ENCODE results near the gene NIN.

The NIN gene

GRCh38 chr14:50786751-50787464 is 44.1 kb downstream of the NIN start:
- Histone ChIP-seq H3K4me2 (ENCODE audit: insufficient read depth, low read length) (no peak overlapping the region), H3K4me1 (ENCODE audit: insufficient read depth, low read length) (no peaks in the 10 kb centered on the region), H3K9ac (ENCODE audit: low read depth, low read length) (no peak overlapping the region), H3K4me3 (ENCODE audit: low read depth in 1 of 2, low read length in 2 of 2) (no peak overlapping the region), H3K27ac (ENCODE audit: low read length) (no peak overlapping the region), H3K36me3 (ENCODE audit: insufficient read depth, low read length) (peaks cover 28% of the 10 kb centered on the region), H2AFZ (ENCODE audit: low read depth, low read length) (no peak overlapping the region), H3K27me3 (ENCODE audit: insufficient read depth, low read length, poor library complexity) (no peaks in the 10 kb centered on the region), H3K79me2 (ENCODE audit: insufficient read depth, low read length) (no peaks in the 10 kb centered on the region), H4K20me1 (ENCODE audit: insufficient read depth, low read length) (no peaks in the 10 kb centered on the region), H3K9me3 (ENCODE audit: insufficient read depth, low read length, severe bottlenecking) (no peaks in the 10 kb centered on the region)
- ATAC-seq (ENCODE audit: insufficient read depth, low read depth), result no peak
- TF ChIP-seq CTCF (IDR thresholded peaks at IDR 0.05; ENCODE audit: borderline replicate concordance, extremely low read depth, low read length, poor library complexity, severe bottlenecking) (no peak), EZH2 (IDR thresholded peaks at IDR 0.05; ENCODE audit: borderline replicate concordance, low read depth, low read length, severe bottlenecking) (no peak)
- DNase-seq, result no peak

- H3K36me3 ChIP-seq (ENCODE audit: insufficient read depth, low read length), result peaks cover 24% of the 10 kb centered on the region
- ATAC-seq (ENCODE audit: insufficient read depth, low read depth) (no peak), DNase-seq (no peak)
- H3K4me2 ChIP-seq (ENCODE audit: insufficient read depth, low read length), result no peak overlapping the region
- TF ChIP-seq EZH2 (IDR thresholded peaks at IDR 0.05; ENCODE audit: borderline replicate concordance, low read depth, low read length, severe bottlenecking), result no peak
- no peak for TF ChIP-seq CTCF (IDR thresholded peaks at IDR 0.05; ENCODE audit: borderline replicate concordance, extremely low read depth, low read length, poor library complexity, severe bottlenecking)
- no peaks in the 10 kb centered on the region for H3K27me3 ChIP-seq (ENCODE audit: insufficient read depth, low read length, poor library complexity)
- no peaks in the 10 kb centered on the region for H3K79me2 ChIP-seq (ENCODE audit: insufficient read depth, low read length)
- peaks cover 3% of the 10 kb centered on the region; the same call in 1 of the 2 replicates for H4K20me1 ChIP-seq (ENCODE audit: insufficient read depth, low read length)
- no peaks in the 10 kb centered on the region for H3K9me3 ChIP-seq (ENCODE audit: insufficient read depth, low read length, severe bottlenecking)
- no peak overlapping the region for H3K9ac ChIP-seq (ENCODE audit: low read depth, low read length)
- H3K4me3 ChIP-seq (ENCODE audit: low read depth in 1 of 2, low read length in 2 of 2), result no peak overlapping the region
- no peaks in the 10 kb centered on the region for H3K4me1 ChIP-seq (ENCODE audit: insufficient read depth, low read length)
- H3K27ac ChIP-seq (ENCODE audit: low read length), result no peak overlapping the region
- H2AFZ ChIP-seq (ENCODE audit: low read depth, low read length), result no peak overlapping the region
Measured at GRCh38 chr14:50785457-50786063, 45.4 kb downstream of the NIN start.

DNA sequence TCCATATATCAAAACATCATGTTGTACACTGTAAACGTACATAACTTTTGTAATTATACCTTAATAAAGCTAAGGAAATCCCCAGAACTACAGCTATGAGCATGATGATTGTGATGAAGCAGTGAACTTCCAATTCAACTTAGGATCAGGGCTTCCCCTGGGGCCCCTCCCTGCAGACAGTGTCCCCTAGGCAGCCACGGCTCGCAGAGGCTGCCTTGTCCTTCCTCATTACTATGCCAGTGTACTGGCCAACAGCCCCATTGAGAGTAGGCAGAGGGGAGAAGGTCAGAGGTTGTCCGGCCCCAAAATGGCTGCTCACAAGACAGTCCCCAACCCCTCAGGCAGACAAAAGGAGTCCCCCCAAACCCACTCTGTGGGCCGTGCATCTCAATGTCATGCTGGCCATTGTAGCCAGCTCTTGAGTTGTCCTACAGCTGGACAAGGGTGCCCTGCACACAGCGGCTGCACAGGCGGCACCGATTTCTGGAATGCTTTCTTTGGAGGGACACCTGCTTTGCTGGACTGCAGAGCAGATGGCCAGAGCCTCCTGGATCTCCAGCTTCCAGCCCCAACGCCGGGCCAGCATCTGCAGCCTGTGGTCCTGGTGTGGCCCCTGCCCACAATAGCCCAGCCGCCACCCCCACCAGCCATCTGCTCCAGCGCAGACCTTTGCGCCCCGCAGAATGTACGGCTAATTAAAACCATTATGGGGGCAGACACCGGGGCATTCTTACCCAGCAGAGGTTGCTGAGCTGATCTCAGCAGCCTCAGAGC is 46.1 kb downstream of the NIN start:
- no peaks in the 10 kb centered on the region for H3K4me1 ChIP-seq (ENCODE audit: insufficient read depth, low read length)

More for the DNA sequence above, 46.1 kb downstream of the NIN start:
- DNase-seq (no peak), ATAC-seq (ENCODE audit: insufficient read depth, low read depth) (no peak)
- TF ChIP-seq EZH2 (IDR thresholded peaks at IDR 0.05; ENCODE audit: borderline replicate concordance, low read depth, low read length, severe bottlenecking), result no peak
- TF ChIP-seq CTCF (IDR thresholded peaks at IDR 0.05; ENCODE audit: borderline replicate concordance, extremely low read depth, low read length, poor library complexity, severe bottlenecking), result no peak
- H3K36me3 ChIP-seq (ENCODE audit: insufficient read depth, low read length), result peaks cover 17% of the 10 kb centered on the region
- no peak overlapping the region for H3K4me2 ChIP-seq (ENCODE audit: insufficient read depth, low read length)
- H3K9me3 ChIP-seq (ENCODE audit: insufficient read depth, low read length, severe bottlenecking), result no peaks in the 10 kb centered on the region
- no peak overlapping the region for H3K4me3 ChIP-seq (ENCODE audit: low read depth in 1 of 2, low read length in 2 of 2)
- H3K27me3 ChIP-seq (ENCODE audit: insufficient read depth, low read length, poor library complexity), result no peaks in the 10 kb centered on the region
- H3K9ac ChIP-seq (ENCODE audit: low read depth, low read length), result no peak overlapping the region
- no peak overlapping the region for H3K27ac ChIP-seq (ENCODE audit: low read length)
- peaks cover 3% of the 10 kb centered on the region; the same call in 1 of the 2 replicates for H4K20me1 ChIP-seq (ENCODE audit: insufficient read depth, low read length)
- no peak overlapping the region for H2AFZ ChIP-seq (ENCODE audit: low read depth, low read length)
- H3K79me2 ChIP-seq (ENCODE audit: insufficient read depth, low read length), result no peaks in the 10 kb centered on the region

Measured in DND-41 (cell line).